ENCODE measurements around the gene OR2A2.

GRCh38 chr7:144142187-144142586 lies 32.8 kb downstream of the OR2A2 start:
- TF ChIP-seq POLR2A (IDR thresholded peaks at IDR 0.05; ENCODE audit: low read length), result no peak
- no peak for TF ChIP-seq GATA1 (IDR thresholded peaks at IDR 0.05; ENCODE audit: low read depth, low read length)
